HG03135 (cell line): ENCODE results near the gene B4GALNT1.
A peak's percentile ranks its signal among the peaks of the same experiment; 100 is the strongest.

Source experiments
- ATAC-seq: cut with Tn5 transposase; IDR thresholded peaks from one replicate; pipeline ENCODE4 v1.9.1; 2021; ENCODE audit warnings: mild to moderate bottlenecking, moderate library complexity; ENCODE audit not compliant: unreplicated experiment

B4GALNT1 gene

DNA sequence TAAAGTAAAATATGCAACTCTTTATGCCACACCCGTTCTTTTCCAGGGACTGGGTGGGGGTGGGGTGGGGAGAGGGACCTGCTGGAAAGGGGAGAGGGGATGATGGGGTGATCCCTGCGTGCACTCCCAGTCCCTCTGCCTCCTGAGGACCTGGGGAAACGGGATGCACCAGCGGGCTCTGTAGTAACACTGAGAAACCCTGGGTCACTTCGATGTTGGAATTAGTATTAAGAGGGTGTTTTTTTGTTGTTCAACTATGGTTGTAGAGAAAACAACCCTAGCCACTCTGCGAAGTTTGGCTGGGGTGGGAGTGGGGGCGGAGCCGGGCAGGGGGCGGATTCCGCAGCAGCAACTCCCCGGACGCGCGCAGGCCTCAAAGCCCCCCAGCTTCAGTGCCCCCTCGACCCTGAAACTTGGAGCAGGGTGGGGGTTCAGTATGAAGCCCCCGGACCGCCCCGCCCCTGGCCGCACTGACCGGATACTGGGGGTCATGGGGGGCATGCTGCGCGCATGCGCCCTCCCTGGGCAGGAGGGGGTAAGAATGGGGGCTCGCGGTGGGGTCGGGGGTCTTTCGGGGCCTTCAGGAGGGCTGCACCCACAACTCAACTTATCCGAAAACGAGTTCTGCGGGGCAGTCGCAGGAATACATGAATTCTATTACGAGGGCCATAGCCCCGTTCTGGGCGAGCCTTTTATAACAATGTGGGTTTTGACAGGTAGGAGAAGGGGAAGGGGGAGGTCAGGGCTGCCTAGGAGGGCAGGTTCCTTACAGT is 23.0 kb downstream of the B4GALNT1 start:
- no peak for ATAC-seq

- ATAC-seq = no peak
Measured at GRCh38 chr12:57609101-57609780, 23.8 kb downstream of the B4GALNT1 start.

DNA sequence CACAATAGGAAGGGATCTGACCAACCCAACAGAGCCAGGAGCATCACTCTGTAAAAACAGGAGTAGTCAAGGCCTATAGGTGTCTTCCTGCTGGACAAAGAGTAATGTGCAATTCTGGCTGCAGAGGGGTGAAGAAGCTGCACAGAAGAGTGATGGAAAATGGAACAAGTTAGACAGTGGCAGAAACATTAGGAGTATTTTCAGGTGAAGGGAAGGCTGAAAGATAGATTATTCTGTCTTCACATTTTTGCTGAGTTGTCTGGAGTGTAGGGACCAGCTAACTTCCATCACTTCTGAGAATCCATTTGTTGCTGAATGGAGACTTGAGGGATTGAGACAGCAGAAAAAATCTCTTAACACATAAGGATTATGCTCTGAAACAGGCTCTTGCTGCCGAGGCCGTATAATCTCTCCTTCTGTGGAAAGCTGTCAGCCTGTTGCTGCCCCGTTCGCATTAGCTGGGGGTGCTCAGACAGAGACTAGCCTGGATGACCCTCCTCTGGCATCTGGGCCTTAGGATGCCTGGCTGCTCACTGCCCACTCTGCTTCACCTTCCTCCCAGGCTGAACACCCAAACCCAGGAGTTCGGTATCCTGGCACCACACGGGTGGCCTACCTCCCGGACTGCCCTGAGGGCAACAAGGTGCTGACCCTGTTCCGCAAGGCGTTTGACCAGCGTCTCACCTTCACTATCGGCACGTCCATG is 24.9 kb downstream of the B4GALNT1 start:
- ATAC-seq = no peak

DNA sequence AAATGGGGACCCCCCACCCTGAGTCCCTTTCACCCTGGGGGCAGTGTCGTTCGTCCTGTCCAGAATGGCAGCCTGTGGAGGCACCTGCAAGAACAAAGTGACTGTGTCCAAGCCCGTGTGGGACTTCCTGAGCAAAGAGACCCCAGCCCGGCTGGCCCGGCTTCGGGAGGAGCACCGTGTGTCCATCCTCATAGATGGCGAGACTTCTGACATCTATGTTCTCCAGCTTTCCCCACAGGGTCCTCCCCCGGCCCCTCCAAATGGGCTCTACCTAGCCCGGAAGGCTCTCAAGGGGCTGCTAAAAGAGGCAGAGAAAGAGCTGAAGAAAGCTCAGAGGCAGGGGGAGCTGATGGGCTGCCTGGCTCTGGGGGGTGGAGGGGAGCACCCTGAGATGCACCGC is 26.2 kb downstream of the B4GALNT1 start:
- ATAC-seq = no peak

GRCh38 chr12:57606399-57606798 is 26.6 kb downstream of the B4GALNT1 start:
- no peak for ATAC-seq

DNA sequence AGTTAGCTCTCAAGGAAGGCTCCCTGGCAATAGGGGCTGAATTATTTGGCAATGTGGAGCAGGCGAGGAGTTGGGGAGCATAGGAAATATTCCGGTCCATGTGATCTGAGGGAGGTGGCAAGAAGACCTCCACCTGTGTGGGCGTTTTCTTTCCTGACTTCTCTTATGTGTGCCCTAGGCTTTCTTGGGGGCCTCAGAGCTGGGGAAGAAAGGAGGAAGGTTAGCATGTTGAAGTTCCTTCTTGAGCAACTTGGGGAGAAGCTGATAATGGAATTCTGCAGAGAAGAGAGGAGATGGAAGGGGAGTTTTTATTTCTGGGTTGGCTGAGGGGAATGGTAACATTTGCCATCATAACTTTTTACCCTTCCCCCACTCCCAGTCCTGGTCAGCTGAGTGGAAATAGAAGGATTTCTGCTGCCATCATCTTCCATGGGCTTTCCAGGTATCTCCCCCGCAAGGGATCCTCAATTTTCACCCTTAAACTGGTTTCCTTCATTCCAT is 27.1 kb downstream of the B4GALNT1 start:
- ATAC-seq = no peak

DNA sequence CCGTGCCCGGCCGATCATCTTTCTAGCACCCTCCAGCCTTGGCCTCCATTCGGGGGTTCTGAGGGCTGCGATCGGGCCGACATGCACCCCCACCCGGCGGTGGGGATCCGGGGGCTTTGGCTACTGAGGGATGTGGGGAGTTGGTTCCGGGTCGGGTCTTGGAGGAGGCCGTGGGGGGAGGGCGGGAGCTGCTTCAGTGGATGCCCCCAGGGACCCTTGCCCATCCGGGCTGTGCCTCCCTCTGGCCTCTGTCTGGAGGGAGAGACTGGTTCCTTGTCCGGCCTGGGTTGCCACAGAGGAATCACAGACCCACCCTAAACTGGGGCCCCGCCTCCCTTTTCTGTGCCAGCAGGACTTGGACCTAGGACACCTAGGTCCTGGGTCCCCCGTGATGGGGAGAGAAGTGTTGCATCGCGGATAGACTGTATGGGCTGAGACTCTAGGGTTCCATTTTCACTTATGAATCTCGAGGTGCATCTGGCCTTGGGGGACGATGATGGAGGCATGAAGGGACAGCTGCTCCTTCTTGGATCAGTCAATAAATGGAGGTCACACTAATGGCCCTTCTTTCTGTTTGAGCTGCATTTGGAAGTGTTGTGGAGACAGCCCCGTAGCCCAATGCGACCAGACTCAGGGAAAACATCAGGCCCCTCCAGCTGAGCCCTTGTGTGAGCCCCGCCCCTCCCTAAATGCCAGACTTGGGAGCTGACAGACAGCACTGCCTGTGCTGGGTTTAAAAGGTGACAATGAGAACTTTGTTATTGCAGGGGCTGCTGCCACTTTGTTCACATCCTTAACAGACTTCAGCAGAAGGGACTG is 27.8 kb downstream of the B4GALNT1 start:
- ATAC-seq = peak; percentile 18

DNA sequence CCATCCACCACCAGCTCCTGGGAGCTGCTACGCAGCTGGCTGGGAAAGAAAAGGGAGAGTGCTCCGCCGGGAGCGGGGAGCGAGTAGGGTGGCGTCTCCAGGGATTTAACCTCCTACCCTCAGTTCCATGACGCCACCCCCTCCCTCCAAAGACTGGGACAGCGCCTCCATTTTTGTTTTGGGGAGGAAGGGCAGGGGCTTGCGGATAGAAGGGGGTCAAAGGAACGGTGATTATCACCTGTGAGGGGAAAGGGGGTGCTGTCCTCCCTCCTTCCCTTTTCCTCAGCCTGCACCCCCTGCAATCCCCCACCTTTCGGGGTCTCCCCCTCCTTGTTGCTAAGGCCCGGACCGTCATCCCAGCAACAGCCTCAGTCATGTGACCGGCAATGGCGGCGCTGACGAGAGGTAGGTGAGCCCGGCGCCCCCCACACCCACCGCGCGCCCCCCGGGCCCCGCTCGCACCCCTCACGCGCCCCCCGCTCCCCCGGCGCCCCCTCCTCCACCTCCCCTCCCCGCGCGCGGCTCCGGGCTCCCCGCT is 28.5 kb downstream of the B4GALNT1 start, which contains the start of gene DTX3:
Gene DTX3 (plus strand): TSS at position 371 of the 538 bp plus-strand sequence. CDS start 1,694 bp downstream, outside the sequence.
- ATAC-seq = peak; percentile 56

DNA sequence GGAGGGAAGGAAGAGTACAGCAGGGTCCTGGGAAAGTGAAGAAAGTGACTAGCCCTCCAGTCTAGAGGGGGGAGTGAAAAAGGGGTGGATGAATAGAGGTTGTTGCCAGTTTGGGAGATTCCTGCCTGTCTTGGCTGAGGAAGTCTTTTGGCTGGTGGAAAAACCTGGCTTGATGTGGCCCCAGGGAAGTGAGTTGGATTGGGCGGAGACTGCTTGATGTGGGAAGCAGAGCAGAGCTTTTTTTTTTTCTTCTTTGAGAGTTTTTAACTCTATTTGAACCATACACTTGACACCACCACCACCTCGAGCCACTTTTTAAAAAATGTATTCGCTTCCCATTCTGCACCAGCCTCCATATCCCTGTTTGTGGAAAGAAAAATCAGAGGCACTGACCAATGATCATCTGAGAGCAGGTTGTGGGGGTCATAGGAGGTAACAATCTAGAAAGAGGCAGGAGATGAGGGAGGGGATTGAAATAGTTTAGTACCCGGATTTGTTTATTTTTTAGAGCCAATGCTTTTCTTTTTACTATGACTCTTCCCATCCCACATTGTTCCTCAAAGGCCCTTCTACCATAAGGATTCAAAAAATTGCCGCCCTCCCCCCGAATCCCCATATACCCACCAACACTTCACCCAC is 29.1 kb downstream of the B4GALNT1 start:
- no peak for ATAC-seq

- ATAC-seq = no peak
Measured at GRCh38 chr12:57603324-57603723, 29.7 kb downstream of the B4GALNT1 start.

DNA sequence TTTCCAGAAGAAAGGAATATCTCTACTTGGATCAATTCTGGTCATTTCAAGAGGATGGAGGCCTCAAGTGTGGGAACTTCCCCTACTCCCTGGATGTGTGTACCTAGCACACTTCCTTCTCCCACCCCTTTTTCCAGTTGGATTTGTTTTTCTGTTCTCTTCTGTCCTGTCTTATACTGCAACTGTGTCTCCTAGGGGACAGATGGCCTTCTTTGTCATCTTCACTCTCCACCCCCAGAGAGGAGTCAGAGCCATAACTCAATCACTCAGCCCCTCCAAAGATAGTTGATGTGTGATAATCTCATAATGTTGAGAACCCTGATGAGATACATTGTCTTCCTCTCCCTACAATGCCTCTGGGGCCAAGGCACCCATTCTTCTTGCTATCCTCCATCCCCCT is 30.5 kb downstream of the B4GALNT1 start:
- ATAC-seq = no peak

- no peak for ATAC-seq
Measured at GRCh38 chr12:57600395-57600794, 32.6 kb downstream of the B4GALNT1 start.

DNA sequence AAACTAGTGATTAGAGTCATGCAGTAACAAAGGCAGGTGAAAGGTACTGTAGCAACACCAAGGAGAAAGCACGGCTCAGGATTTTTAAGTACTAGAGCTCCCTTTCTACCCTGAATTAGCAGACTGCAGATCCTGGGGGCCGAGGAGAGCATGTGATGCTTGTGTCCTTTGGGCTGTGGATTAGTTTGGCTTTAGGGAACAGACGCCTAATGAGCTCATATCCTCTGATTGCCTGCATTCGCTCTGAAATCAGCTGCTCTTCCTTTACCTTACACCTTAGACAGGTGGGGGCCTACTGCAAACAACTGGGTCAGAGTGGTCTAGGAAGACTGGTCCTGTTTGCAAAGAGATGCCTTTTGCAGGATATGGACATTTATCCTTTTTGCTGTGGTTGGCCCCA is 39.8 kb downstream of the B4GALNT1 start:
- no peak for ATAC-seq

DNA sequence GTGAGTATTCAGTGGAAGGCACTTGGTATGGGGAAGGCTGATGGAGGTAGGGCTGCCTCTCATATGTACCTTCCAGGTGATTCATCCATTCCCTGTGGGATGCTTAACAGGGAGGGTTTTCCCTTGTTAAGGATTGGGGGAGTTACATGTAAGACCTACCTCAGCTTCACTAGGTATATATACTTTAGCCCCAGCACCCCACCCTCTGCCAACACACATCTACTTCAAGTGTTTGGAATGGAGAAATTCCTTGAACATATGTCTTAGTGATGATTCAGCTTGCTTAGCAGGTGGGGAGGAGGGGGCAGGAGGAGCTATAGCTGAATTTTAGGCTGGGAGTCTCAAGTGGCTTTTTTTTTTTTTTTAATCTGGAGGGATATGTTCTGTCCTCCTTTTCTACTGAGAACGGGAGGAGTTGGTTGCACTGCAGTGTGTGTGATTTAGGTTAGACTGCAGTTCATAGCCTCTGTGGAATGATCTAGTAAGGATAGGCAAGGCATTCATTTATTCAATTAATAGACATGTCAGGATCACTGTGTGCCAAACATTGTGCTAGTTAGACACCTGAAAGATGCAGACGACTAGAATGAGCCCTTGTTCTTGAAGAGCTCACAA is 40.3 kb downstream of the B4GALNT1 start:
- no peak for ATAC-seq

GRCh38 chr12:57591782-57592325 is 41.1 kb downstream of the B4GALNT1 start:
- peak; percentile 8 for ATAC-seq

GRCh38 chr12:57590864-57591781 is 41.9 kb downstream of the B4GALNT1 start, which contains the start of gene PIP4K2C:
Gene PIP4K2C, plus strand, starts transcription at chr12:57591192. Its CDS starts 98 bp downstream, at chr12:57591290.
- peak; percentile 91 for ATAC-seq

DNA sequence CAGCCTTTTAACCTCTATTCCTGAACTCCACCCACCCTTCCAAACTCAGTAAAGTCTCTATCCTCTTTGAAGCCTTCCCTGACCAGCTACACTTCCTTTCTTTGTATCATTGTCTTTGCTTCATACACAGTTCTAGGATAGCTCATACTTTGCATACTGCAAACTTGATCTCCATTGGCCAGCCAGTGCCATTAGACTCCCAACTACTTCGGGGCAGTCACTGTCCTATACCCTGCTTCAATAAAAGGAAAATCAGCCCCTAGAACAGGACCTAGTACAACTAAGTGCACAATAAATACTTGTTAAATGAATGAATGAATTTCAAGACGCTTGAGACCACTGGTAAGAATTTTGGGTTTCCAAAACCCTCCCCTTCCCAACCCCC is 42.5 kb downstream of the B4GALNT1 start:
- ATAC-seq = no peak
